GM21423 (cell line): ENCODE data around the gene PDE4D.

Experiments
- ATAC-seq: cut with Tn5 transposase; IDR thresholded peaks from one replicate; pipeline ENCODE4 v1.9.1; 2021; ENCODE audit warnings: mild to moderate bottlenecking, moderate library complexity; ENCODE audit not compliant: unreplicated experiment

PDE4D gene

GRCh38 chr5:58932057-58932612 lies 961.4 kb downstream of the PDE4D start:
- ATAC-seq: no peak

GRCh38 chr5:58930520-58930919 lies 963.0 kb downstream of the PDE4D start:
- ATAC-seq: no peak

GRCh38 chr5:58929726-58930125 lies 963.8 kb downstream of the PDE4D start:
- no peak for ATAC-seq

GRCh38 chr5:58927938-58928337 lies 965.6 kb downstream of the PDE4D start:
- no peak for ATAC-seq

GRCh38 chr5:58927181-58927580 lies 966.3 kb downstream of the PDE4D start:
- no peak for ATAC-seq

GRCh38 chr5:58926541-58926935 lies 967.0 kb downstream of the PDE4D start:
- ATAC-seq: no peak

GRCh38 chr5:58925627-58926540 lies 967.6 kb downstream of the PDE4D start:
- no peak for ATAC-seq

- no peak for ATAC-seq
These were observed 969.2 kb downstream of the PDE4D start for GRCh38 chr5:58924306-58924705.

GRCh38 chr5:58923355-58923754 lies 970.2 kb downstream of the PDE4D start:
- ATAC-seq: no peak

- no peak for ATAC-seq
These were observed 970.9 kb downstream of the PDE4D start for GRCh38 chr5:58922461-58923171.

- ATAC-seq: no peak
These were observed 972.4 kb downstream of the PDE4D start for GRCh38 chr5:58921159-58921558.

GRCh38 chr5:58919833-58920232 lies 973.7 kb downstream of the PDE4D start:
- no peak for ATAC-seq
